GM10847 (cell line): Measurements from ENCODE around the gene BCL2L14.

Experiments used
- POLR2A ChIP-seq: IDR thresholded peaks from 2 replicates; pipeline ENCODE4 v1.6.1; 2011; ENCODE audit not compliant: insufficient read length; ENCODE audit errors: extremely low read depth

The BCL2L14 gene

DNA sequence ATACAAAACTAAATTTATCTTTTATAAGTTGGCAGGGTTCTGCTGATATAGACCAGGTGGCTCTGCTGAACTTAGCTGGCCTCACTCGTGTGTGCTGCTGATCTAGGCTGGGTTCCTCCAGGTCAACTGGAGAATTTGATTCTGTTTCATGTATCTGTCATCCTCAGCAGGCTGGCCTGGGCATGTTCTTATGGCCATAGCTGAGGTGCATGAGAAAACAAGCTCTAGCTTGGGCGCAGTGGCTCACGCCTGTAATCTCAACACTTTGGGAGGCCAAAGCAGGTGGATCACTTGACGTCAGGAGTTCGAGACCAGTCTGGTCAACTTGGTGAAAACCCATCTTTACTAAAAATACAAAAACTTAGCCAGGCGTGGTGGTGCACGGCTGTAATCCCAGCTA, 24.3 kb upstream of the BCL2L14 start:
- no peak for TF ChIP-seq POLR2A

DNA sequence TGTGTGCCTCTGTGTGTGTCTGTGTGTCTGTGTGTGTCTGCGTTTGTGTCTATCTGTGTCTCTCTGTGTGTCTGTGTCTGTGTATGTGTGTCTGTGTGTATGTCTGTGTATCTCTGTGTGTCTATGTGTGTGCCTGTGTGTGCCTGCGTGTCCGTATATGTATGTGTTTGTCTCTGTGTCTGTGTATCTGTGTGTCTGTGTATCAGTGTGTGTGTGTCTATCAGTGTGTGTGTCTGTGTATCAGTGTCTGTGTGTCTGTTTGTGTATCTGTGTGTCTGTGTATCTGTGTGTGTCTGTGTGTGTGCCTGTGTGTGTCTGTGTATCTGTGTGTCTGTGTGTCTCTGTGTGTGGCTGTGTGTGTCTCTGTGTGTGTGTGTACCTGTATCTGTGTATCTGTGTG, 23.1 kb upstream of the BCL2L14 start:
- no peak for TF ChIP-seq POLR2A

DNA sequence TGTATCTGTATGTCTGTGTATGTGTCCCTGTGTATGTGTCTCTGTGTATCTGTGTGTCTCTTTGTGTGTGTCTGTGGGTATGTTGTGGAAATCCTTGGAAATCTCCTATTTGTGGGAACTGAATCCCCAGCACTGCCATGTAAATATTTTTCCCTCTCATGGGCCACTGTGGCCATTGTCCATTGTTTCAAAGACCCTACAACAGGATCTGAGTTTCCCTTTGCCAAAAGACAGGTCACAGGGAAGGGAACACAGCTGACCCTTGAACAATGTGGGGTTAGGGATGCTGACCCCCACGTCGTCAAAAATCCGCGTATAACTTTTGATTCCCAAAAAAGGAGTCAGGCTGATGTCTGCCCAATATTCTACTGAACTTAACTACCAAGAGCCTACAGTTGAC, 22.5 kb upstream of the BCL2L14 start:
- TF ChIP-seq POLR2A, result no peak

DNA sequence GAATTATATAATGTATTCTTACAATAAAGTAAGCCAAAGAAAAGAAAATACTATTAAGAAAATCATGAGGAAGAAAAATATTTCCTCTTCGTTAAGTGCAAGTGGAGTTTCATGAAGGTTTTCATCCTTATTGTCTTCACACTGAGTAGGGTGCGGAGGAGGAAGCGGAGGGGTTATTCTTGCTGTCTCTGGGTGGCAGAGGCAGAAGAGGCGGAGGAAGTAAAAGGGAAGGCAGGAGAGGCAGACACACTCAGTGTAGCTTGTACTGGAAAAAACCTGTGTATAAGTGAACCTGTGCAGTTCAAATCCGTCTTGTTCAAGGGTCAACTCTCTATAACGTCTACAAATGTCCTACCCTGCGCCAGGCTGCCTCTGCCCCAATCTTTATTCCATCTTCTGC, 22.0 kb upstream of the BCL2L14 start:
- TF ChIP-seq POLR2A, result no peak

DNA sequence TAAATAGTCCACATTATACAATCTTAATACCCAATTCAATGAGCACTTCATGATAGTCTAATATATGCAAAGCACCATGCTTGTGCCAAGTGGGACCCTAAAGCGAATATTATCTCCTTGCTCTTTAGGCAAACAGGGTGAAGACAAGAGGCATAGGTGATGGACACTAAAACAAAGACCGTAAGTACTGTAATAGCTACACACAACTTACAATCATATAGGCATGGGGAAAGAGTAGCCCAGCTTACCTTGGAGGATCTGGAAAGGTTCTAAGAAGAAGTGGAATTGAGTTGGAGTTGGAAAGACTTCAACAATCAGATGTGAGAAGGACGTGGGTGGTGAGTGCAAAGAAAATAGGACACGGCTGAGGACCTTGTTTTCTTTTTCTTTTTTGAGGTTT, 19.1 kb upstream of the BCL2L14 start:
- TF ChIP-seq POLR2A, result no peak

DNA sequence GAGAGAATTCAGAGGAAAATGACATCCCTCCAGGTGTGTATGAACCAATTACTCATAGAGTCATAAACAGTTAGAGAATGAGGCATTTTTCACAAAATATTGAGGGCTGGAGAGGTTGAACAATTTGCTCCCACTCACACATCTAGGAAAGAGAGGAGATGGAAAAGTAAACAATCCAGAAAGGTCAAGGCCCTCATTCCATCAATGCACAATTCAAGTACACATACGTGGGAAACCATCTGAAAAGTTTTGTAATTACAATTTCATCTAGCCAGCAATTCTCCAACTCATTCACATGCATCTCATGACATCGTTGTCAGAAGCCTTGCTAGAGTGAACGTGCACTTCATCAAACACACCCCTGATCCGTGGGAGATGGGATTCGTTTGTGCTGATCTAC, 15.7 kb upstream of the BCL2L14 start:
- TF ChIP-seq POLR2A, result no peak

DNA sequence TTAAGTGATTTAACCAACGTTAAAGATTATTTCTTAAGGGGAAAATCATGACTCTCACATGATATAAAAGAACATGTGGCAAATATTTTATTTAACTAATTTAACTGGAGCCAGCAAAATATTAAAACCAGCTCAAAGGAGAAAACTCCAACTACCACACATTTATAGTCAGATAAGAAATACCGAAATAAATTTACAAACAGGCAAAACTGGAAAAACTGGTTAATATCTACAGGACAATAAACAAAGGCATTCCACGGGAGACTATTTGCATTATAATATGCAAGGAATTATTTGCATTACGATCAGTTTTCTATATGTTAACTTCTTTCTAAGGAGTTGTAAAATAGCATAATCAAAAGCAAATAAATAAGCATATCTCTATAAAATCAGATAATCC, 13.8 kb upstream of the BCL2L14 start:
- no peak for TF ChIP-seq POLR2A

DNA sequence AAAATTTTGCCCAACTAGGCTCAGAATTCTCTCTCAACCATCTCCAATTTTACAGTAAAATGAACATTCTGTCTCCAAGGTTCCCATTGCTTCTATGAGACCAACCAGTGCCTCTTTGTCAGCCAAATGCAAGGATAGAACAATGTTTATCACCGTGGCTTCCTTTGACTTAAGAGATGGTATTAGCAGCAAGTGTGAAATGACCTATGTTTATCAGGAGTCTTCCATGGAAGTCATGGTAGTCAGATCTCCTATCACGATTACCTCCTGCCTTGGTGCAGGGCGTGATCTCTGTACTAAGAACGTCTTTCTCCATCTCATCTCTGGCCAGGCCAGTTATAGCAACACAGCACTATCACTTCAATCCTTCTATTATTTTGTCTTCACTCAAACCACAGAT, 6.1 kb upstream of the BCL2L14 start:
- no peak for TF ChIP-seq POLR2A

DNA sequence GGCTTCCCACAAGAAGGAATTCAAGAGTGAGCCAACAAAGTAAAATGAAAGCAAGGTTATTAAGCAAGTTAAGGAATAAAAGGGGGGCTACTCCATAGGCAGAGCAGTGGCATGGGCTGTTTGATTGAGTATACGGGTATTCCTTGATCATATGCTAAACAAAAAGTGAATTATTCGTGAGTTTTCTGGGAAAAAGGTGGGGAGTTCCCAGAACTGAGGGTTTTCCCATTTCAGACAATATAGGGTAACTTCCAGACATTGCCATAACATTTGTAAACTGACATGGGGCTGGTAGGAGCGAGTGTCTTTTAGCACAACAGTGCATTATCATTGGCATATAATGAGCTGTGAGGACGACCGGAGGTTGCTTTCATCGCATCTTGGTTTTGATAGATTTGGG, 2.0 kb upstream of the BCL2L14 start:
- no peak for TF ChIP-seq POLR2A

DNA sequence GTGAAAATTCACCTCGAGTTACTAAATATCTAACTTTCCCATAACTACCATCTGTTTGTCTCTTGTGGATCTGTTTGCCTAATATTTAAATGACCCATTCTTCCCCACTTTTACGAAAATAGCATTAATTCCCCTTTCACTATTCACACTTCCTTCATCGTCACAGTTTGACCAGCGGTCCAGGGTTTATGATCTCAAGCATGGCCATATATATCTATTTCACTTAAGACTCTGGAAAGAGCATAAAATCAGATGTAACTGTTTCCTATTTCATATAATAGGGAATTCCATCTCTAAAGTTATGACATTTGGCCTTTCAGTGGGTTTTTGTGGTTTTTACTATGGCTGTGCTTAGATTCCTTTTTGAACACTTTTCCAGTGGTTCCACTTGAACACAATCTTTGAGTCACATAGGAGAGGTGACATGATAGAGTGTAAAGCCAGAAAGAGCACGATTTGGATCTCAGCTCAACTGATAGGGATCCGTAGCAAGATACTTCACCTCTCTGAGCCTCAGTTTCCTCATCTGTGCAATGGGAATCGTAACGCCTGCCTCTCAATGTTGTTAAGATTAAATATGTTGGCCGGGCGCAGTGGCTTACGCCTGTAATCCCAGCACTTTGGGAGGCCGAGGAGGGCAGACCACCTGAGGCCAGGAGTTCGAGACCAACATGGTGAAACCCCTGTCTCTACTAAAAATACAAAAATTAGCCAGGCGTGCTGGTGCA, 754 bp upstream of the BCL2L14 start:
- no peak for TF ChIP-seq POLR2A

DNA sequence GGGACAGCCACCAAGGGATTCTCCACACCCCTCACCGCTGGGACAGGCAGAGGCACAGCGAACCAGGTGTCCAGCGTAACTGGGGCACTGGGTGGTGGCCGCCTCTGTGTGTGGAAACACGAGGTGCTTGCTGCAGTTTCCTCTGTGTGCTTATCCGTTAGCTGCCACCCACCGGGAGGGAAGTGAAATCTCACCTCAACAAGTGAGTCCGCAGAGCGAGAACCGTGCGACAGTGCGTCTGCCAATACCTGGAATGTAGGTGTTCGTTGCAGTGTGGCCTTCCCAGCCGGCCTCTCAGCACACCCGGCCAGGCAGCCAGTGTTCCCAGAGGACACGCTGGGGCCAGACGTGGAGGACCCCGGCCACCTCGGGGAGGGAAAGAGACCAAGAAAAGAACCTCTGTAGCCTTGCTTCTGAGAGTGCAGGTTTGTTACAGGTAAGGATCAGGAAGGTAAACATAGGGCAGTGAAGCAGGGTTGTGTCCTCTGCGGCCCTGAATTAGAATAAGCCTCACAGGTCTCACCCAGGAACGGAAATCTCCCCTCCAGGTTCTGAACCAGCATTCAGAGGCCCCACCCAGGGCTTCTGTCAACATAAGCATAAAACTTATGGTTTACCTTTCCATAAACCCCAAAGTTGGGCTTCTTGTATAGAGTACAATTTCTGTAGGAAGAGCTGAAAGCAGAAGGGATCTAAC, 1.5 kb downstream of the BCL2L14 start:
- TF ChIP-seq POLR2A, result no peak

DNA sequence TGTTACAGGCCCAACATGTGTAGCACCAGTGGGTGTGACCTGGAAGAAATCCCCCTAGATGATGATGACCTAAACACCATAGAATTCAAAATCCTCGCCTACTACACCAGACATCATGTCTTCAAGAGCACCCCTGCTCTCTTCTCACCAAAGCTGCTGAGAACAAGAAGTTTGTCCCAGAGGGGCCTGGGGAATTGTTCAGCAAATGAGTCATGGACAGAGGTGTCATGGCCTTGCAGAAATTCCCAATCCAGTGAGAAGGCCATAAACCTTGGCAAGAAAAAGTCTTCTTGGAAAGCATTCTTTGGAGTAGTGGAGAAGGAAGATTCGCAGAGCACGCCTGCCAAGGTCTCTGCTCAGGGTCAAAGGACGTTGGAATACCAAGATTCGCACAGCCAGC, 8.6 kb downstream of the BCL2L14 start:
- TF ChIP-seq POLR2A, result no peak

DNA sequence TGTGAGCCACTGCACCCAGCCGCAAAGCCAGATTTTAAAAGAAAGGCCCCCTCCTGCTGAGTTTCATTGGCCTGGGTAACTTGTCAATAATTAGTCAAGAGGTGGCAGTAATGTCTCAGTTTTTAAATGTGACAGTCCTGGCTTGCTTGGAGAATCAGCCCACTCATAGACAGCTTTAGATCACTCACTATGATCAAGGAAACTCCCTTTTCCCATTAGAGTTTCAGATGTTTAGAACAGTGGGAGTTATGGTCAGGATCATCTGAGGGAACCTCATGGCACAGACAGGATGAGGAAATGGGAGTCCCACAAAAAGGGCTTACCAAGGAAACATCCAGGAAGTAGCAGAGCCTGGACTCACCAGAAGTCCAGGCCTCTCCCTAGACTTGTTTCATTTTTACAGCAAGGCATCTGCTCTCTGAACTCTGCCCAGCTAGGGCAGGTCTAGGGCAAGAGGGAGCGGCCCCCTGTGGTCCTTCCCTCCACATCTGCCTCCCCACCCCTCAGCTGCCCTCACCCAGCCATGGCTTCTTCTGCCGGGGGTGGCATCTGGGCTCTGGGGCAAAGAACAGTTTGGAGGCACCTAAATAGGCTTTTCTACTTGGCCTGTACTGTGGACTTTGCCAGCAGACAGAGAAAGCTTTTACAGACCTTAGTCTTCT, 11.2 kb downstream of the BCL2L14 start:
- no peak for TF ChIP-seq POLR2A

DNA sequence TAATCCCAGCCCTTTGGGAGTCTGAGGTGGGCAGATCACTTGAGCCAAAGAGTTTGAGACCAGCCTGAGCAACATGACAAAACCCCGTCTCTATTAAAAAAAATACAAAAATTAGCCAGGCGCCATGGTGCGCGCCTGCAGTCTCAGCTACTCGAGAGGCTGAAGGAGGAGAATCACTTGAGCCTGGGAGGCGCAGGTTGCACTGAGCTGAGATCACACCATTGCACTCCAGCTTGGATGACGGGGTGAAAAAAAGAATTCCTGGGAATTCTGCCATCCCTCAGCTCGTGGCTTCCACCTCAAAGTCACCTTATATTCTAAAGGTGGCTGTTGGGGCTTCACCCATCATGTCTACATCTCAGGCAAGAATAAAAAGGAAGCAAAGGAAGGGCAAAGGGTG, 12.9 kb downstream of the BCL2L14 start:
- no peak for TF ChIP-seq POLR2A

DNA sequence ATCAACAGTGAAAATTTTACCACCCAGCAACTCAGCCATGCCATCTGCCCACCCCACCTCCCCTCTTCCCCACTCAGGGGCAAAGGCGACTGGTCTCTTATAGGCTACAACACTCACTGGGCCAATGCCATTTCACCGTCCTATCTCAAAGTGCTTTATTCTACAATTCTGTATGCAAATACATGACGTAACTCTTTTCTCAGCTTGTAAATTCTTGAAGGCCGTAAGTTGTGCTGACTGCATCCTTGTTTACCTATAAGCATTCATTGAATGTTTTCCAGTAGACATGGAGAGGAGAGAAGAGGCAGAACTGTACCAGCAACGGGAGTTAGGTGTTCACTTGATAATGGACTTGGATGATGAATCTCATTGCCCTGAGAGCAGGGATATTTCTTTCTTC, 15.6 kb downstream of the BCL2L14 start:
- TF ChIP-seq POLR2A, result no peak

DNA sequence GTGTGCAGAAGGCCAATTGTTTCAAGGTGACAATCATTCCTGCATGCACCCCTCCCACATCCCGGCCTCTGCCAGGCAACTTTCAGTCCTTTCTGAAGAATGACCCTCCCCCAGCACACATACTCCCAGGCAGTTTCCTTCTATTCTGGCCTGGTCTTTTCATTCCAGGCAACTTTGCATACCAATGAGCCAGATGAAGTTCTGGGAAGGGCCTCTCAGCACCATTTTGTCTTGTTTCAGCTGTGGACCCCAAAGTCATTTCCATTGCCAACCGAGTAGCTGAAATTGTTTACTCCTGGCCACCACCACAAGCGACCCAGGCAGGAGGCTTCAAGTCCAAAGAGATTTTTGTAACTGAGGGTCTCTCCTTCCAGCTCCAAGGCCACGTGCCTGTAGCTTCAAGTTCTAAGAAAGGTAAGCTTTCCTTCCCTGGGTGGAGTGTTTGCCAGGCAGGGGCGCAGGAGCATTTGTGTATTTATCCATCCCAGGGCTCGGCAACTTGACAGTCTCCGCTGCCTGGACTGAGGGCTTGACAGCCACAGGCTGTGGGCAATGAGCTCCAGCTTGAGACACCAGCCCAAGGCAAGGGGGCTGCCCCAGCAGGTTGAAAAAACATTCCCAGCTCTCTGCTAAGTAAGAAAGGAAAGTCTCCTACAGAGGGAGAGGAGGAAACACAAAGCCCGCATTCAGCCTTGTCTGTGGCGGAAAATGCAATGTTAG, 16.4 kb downstream of the BCL2L14 start:
- TF ChIP-seq POLR2A, result no peak
